HepG2 (cell line): Measurements from ENCODE around the gene CREBRF. TPM values are rescaled to one million over a fixed set of nuclear protein-coding genes. Genes with fewer than 3 reads are reported as not detected.

Experiments
- BCLAF1 ChIP-seq: fragments of 450-650 bp; IDR thresholded peaks from 2 replicates; pipeline ENCODE4 v1.6.1; 2017; ENCODE audit warnings: mild to moderate bottlenecking
- BRCA1 ChIP-seq: sonication (generic); formaldehyde crosslinking; IDR thresholded peaks from 2 replicates; pipeline ENCODE4 v1.4.0; 2020; ENCODE audit warnings: missing genetic modification reagents
- HBP1 ChIP-seq: IDR thresholded peaks from 2 replicates; pipeline ENCODE4 v1.6.1; 2016; ENCODE audit warnings: low read depth, control low read depth
- KDM5B ChIP-seq: sonication (generic); formaldehyde crosslinking; IDR thresholded peaks from 2 replicates; pipeline ENCODE4 v1.4.0; 2020; ENCODE audit warnings: missing genetic modification reagents, mild to moderate bottlenecking, borderline replicate concordance
- KLF13 ChIP-seq: sonication (generic); formaldehyde crosslinking; IDR thresholded peaks from 2 replicates; pipeline ENCODE4 v1.4.0; 2020; ENCODE audit warnings: mild to moderate bottlenecking, missing genetic modification reagents
- MED1 ChIP-seq: sonication (generic); formaldehyde crosslinking; IDR thresholded peaks from 2 replicates; pipeline ENCODE4 v1.4.0; 2020; ENCODE audit warnings: missing genetic modification reagents
- PHF20 ChIP-seq: sonication (generic); formaldehyde crosslinking; IDR thresholded peaks from 2 replicates; pipeline ENCODE4 v1.5.0; 2020; ENCODE audit warnings: mild to moderate bottlenecking, missing genetic modification reagents
- TBX2 ChIP-seq: sonication (generic); formaldehyde crosslinking; IDR thresholded peaks from 2 replicates; pipeline ENCODE4 v1.5.0; 2020; ENCODE audit warnings: missing genetic modification reagents, mild to moderate bottlenecking, borderline replicate concordance
- ZBTB1 ChIP-seq: sonication (generic); formaldehyde crosslinking; IDR thresholded peaks from 2 replicates; pipeline ENCODE4 v1.4.0; 2020; ENCODE audit warnings: missing genetic modification reagents, borderline replicate concordance
- ZBTB44 ChIP-seq: sonication (generic); formaldehyde crosslinking; IDR thresholded peaks from 2 replicates; pipeline ENCODE4 v1.4.0; 2020; ENCODE audit warnings: missing genetic modification reagents
- ZNF367 ChIP-seq: sonication (generic); formaldehyde crosslinking; IDR thresholded peaks from 2 replicates; pipeline ENCODE4 v1.4.0; 2020; ENCODE audit warnings: missing genetic modification reagents, borderline replicate concordance
- ZNF44 ChIP-seq: sonication (generic); formaldehyde crosslinking; IDR thresholded peaks from 2 replicates; pipeline ENCODE4 v1.5.1; 2020; ENCODE audit warnings: mild to moderate bottlenecking, missing genetic modification reagents
- ZNF841 ChIP-seq: sonication (generic); formaldehyde crosslinking; IDR thresholded peaks from 2 replicates; pipeline ENCODE4 v1.8.1; 2023; ENCODE audit warnings: missing genetic modification reagents, borderline replicate concordance
- polyA plus RNA-seq, 8 experiments: library from polyadenylated mRNA; depleted of rRNA in 3 of 8; stranded (reverse) in 7 of 8; unstranded in 1 of 8; fragments of >200 nt; fragmentation: Illumina TruSeq in 4 of 8; extraction: Trizol in 4 of 8; gene quantifications; 2 replicates each; pipeline versions ENCODE4 v1.2.1 to v1.2.3, GENCODE V29; 2011 to 2016; ENCODE audit warnings: low read depth in 4 of 8, missing spikeins in 1 of 8, mixed read lengths in 1 of 8; ENCODE audit not compliant: insufficient read depth in 1 of 8
- total RNA-seq, 5 experiments: library from RNA; depleted of rRNA; stranded (reverse); fragments of >200 nt; fragmentation: Illumina TruSeq; extraction: Trizol; gene quantifications; 2 replicates each; pipeline ENCODE4 v1.2.3, GENCODE V29; 2016; ENCODE audit warnings: low read depth in 1 of 5
- TF ChIP-seq, protein P1 (sequence below): sonication (generic); formaldehyde crosslinking; IDR thresholded peaks from 2 replicates; pipeline ENCODE4 v1.4.0; 2020; ENCODE audit warnings: missing genetic modification reagents, borderline replicate concordance
- TF ChIP-seq, protein P2 (sequence below): sonication (generic); formaldehyde crosslinking; IDR thresholded peaks from 2 replicates; pipeline ENCODE4 v1.5.1; 2020; ENCODE audit warnings: missing genetic modification reagents, mild to moderate bottlenecking, borderline replicate concordance

Gene CREBRF
- total and polyA plus RNA-seq, 2 of the 13 experiments (the other 11 are each of a cell fraction or from before 2014, with no cell fraction given), result 4.5 to 10.2 TPM

GRCh38 chr5:173144200-173145176, 88.3 kb downstream of the CREBRF start, which contains the start of gene BNIP1 (continued):
- TF ChIP-seq TBX2, result peak; percentile 94
- peak; percentile 72; the same call in 1 of the 2 replicates for TF ChIP-seq KDM5B (CRISPR knock-in tag)
- TF ChIP-seq BCLAF1, result no peak
- TF ChIP-seq MED1 (CRISPR knock-in tag), result peak; percentile 72
- TF ChIP-seq PHF20, result peak; percentile 92
- 0 out of 2 replicates have a peak, but pooled peaks have one; percentile 30 for TF ChIP-seq KLF13 (CRISPR knock-in tag)
- no peak for TF ChIP-seq ZNF44 (CRISPR knock-in tag)
- peak; percentile 83; the same call in 1 of the 2 replicates for TF ChIP-seq HBP1
- TF ChIP-seq, protein P1, sequence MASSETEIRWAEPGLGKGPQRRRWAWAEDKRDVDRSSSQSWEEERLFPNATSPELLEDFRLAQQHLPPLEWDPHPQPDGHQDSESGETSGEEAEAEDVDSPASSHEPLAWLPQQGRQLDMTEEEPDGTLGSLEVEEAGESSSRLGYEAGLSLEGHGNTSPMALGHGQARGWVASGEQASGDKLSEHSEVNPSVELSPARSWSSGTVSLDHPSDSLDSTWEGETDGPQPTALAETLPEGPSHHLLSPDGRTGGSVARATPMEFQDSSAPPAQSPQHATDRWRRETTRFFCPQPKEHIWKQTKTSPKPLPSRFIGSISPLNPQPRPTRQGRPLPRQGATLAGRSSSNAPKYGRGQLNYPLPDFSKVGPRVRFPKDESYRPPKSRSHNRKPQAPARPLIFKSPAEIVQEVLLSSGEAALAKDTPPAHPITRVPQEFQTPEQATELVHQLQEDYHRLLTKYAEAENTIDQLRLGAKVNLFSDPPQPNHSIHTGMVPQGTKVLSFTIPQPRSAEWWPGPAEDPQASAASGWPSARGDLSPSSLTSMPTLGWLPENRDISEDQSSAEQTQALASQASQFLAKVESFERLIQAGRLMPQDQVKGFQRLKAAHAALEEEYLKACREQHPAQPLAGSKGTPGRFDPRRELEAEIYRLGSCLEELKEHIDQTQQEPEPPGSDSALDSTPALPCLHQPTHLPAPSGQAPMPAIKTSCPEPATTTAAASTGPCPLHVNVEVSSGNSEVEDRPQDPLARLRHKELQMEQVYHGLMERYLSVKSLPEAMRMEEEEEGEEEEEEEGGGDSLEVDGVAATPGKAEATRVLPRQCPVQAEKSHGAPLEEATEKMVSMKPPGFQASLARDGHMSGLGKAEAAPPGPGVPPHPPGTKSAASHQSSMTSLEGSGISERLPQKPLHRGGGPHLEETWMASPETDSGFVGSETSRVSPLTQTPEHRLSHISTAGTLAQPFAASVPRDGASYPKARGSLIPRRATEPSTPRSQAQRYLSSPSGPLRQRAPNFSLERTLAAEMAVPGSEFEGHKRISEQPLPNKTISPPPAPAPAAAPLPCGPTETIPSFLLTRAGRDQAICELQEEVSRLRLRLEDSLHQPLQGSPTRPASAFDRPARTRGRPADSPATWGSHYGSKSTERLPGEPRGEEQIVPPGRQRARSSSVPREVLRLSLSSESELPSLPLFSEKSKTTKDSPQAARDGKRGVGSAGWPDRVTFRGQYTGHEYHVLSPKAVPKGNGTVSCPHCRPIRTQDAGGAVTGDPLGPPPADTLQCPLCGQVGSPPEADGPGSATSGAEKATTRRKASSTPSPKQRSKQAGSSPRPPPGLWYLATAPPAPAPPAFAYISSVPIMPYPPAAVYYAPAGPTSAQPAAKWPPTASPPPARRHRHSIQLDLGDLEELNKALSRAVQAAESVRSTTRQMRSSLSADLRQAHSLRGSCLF (CRISPR knock-in tag), result no peak
- TF ChIP-seq ZNF841 (CRISPR knock-in tag), result no peak
- no peak for TF ChIP-seq ZBTB44
- TF ChIP-seq ZBTB1 (CRISPR knock-in tag), result no peak
- TF ChIP-seq ZNF367 (CRISPR knock-in tag), result no peak
- TF ChIP-seq, protein P2, sequence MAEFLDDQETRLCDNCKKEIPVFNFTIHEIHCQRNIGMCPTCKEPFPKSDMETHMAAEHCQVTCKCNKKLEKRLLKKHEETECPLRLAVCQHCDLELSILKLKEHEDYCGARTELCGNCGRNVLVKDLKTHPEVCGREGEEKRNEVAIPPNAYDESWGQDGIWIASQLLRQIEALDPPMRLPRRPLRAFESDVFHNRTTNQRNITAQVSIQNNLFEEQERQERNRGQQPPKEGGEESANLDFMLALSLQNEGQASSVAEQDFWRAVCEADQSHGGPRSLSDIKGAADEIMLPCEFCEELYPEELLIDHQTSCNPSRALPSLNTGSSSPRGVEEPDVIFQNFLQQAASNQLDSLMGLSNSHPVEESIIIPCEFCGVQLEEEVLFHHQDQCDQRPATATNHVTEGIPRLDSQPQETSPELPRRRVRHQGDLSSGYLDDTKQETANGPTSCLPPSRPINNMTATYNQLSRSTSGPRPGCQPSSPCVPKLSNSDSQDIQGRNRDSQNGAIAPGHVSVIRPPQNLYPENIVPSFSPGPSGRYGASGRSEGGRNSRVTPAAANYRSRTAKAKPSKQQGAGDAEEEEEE (CRISPR knock-in tag), result no peak; the same call in 1 of the 2 replicates
- no peak; the same call in 1 of the 2 replicates for TF ChIP-seq BRCA1 (CRISPR knock-in tag)
